Myometrial cell (primary cell): ENCODE results near the gene CXCL13. TPM values are rescaled to one million over a fixed set of nuclear protein-coding genes. Genes with fewer than 3 reads are reported as not detected.

Experiments used
- total RNA-seq: library from RNA; depleted of rRNA; stranded (reverse); fragments of >200 nt; gene quantifications from 2 replicates; pipeline ENCODE4 v1.2.3, GENCODE V29; 2015

CXCL13 gene, protein sequence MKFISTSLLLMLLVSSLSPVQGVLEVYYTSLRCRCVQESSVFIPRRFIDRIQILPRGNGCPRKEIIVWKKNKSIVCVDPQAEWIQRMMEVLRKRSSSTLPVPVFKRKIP
- not detected in 2 replicates for total RNA-seq

GRCh38 chr4:77605210-77605902 lies at the start of gene CXCL13:
Gene CXCL13, plus strand, starts transcription at chr4:77605820. Its CDS starts 46 bp downstream, at chr4:77605866.

Other genes starting within 250 kb of the CXCL13 start
- 2.6 and 6.0 TPM in 2 replicates for gene CNOT6L, start 213.5 kb downstream of the CXCL13 start, total RNA-seq